ENCODE results near the gene GRID1.

- peak in 4 of 12 donors; percentile 14 to 24 (median 16) for TF ChIP-seq CTCF (IDR thresholded peaks at IDR 0.05)
- no peak for TF ChIP-seq POLR2A (IDR thresholded peaks at IDR 0.05)
These were observed 34.4 kb upstream of the GRID1 start for GRCh38 chr10:86400705-86401587.
